ENCODE results near the gene KRTAP9-2.
"Not testable (repeated sequence)": the region's sequence is repeated elsewhere in the genome, so short reads cannot be mapped to it uniquely, and the experiment has no call there.

GRCh38 chr17:41246995-41247787 lies 20.7 kb downstream of the KRTAP9-2 start:
- not testable (repeated sequence) for TF ChIP-seq EZH2phosphoT487 (IDR thresholded peaks at IDR 0.05; ENCODE audit: insufficient read depth, low read depth); EZH2 (IDR thresholded peaks at IDR 0.05; ENCODE audit: insufficient read depth, poor library complexity, severe bottlenecking)

All from GM23248 (cell line).